ENCODE measurements around the gene TEKT1. TPM values are rescaled to one million over a fixed set of nuclear protein-coding genes. Genes with fewer than 3 reads are reported as not detected.

TEKT1 gene
- total RNA-seq, 1 donor from 2014 or later: not detected

DNA sequence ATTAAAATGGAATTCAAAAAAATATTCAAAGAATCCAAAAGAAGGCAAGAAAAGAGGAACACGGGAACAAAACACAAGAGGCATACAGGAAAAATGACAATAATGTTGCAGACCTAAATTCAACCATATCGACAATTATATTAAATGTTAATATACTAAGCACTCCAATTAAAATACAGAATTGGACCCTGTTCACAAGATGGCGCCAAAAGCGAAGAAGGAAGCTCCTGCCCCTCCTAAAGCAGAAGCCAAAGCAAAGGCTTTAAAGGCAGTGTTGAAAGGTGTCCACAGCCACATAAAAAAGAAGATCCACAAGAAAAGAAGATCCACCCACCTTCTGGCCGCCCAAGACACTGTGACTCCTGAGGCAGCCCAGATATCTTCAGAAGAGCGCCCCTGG lies 82.0 kb downstream of the TEKT1 start:
- Mint-ChIP-seq H3K9me3 (ENCODE audit: unreplicated experiment) (no peaks in the 10 kb centered on the region), H3K27ac (ENCODE audit: unreplicated experiment) (no peak overlapping the region), H3K4me3 (ENCODE audit: unreplicated experiment) (no peak overlapping the region), H3K4me1 (ENCODE audit: unreplicated experiment) (peaks cover 16% of the 10 kb centered on the region), H3K27me3 (ENCODE audit: unreplicated experiment) (peaks cover 9% of the 10 kb centered on the region), H3K36me3 (ENCODE audit: unreplicated experiment) (no peaks in the 10 kb centered on the region)
- TF ChIP-seq, protein P1, sequence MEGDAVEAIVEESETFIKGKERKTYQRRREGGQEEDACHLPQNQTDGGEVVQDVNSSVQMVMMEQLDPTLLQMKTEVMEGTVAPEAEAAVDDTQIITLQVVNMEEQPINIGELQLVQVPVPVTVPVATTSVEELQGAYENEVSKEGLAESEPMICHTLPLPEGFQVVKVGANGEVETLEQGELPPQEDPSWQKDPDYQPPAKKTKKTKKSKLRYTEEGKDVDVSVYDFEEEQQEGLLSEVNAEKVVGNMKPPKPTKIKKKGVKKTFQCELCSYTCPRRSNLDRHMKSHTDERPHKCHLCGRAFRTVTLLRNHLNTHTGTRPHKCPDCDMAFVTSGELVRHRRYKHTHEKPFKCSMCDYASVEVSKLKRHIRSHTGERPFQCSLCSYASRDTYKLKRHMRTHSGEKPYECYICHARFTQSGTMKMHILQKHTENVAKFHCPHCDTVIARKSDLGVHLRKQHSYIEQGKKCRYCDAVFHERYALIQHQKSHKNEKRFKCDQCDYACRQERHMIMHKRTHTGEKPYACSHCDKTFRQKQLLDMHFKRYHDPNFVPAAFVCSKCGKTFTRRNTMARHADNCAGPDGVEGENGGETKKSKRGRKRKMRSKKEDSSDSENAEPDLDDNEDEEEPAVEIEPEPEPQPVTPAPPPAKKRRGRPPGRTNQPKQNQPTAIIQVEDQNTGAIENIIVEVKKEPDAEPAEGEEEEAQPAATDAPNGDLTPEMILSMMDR (IDR thresholded peaks at IDR 0.05): no peak
- no peak for DNase-seq (ENCODE audit: extremely low spot score, unreplicated experiment)

DNA sequence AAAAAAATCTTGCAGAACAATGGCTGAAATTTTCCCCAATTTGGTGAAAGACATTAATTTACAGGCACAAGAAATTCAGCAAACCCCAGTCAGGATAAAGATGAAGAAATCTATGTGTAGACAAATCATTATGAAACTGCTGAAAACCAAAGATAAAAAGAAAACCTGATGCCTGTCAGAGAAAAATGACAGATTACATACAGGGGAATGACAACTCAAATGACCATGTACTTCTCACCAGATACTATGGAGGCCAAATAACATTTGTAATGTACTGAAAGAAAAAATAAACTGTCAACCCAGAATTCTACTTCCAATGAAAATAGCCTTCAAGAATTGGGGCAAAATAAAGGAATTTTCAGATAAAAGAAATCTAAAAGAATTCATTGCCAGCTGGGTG lies 82.9 kb downstream of the TEKT1 start:
- H3K27ac Mint-ChIP-seq (ENCODE audit: unreplicated experiment): no peak overlapping the region
- H3K4me3 Mint-ChIP-seq (ENCODE audit: unreplicated experiment): no peak overlapping the region
- peaks cover 16% of the 10 kb centered on the region for H3K4me1 Mint-ChIP-seq (ENCODE audit: unreplicated experiment)
- TF ChIP-seq, protein P1 (IDR thresholded peaks at IDR 0.05): no peak
- DNase-seq (ENCODE audit: extremely low spot score, unreplicated experiment): no peak
- H3K9me3 Mint-ChIP-seq (ENCODE audit: unreplicated experiment): no peaks in the 10 kb centered on the region
- no peaks in the 10 kb centered on the region for H3K36me3 Mint-ChIP-seq (ENCODE audit: unreplicated experiment)
- H3K27me3 Mint-ChIP-seq (ENCODE audit: unreplicated experiment): peaks cover 11% of the 10 kb centered on the region

Other genes with a start within 250 kb of the TEKT1 start
- 21.2 and 24.0 TPM in 2 replicates for gene KIAA0753, start 191.0 kb downstream of the TEKT1 start, total RNA-seq
- 49.1 and 53.5 TPM in 2 replicates for gene TXNDC17, start 190.7 kb downstream of the TEKT1 start, total RNA-seq
- 13.4 and 17.4 TPM in 2 replicates for gene MED31, start 180.1 kb downstream of the TEKT1 start, total RNA-seq
- gene C17orf100, start 180.0 kb downstream of the TEKT1 start, total RNA-seq: 3.1 and 3.2 TPM in 2 replicates
- not detected in 2 replicates for gene SLC13A5, start 118.4 kb downstream of the TEKT1 start, total RNA-seq
- gene XAF1, start 75.7 kb downstream of the TEKT1 start, total RNA-seq: 0.91 and 1.5 TPM in 2 replicates
- not detected in 2 replicates for gene FBXO39, start 55.5 kb downstream of the TEKT1 start, total RNA-seq
- gene ALOX12, start 164.3 kb upstream of the TEKT1 start, total RNA-seq: not detected in 2 replicates
- gene RNASEK, start 180.9 kb upstream of the TEKT1 start, total RNA-seq: 255 and 269 TPM in 2 replicates
- not detected in 2 replicates for gene BCL6B, start 191.3 kb upstream of the TEKT1 start, total RNA-seq
- gene SLC16A13, start 204.3 kb upstream of the TEKT1 start, total RNA-seq: 4.4 and 7.9 TPM in 2 replicates
- gene SLC16A11, start 212.4 kb upstream of the TEKT1 start, total RNA-seq: 0.57 and 0.75 TPM in 2 replicates
- gene CLEC10A, start 248.5 kb upstream of the TEKT1 start, total RNA-seq: not detected in 2 replicates

Data from osteocyte (in vitro differentiated cells).